ENCODE results near the gene EPS8L3. TPM values are rescaled to one million over a fixed set of nuclear protein-coding genes. Genes with fewer than 3 reads are reported as not detected.

EPS8L3 gene
- total RNA-seq, 1 donor from 2014 or later: not detected

GRCh38 chr1:109739738-109740614 lies 23.7 kb downstream of the EPS8L3 start:
- DNase-seq (ENCODE audit: low read depth): peak; percentile 52

GRCh38 chr1:109733236-109733870 lies 30.4 kb downstream of the EPS8L3 start:
- DNase-seq (ENCODE audit: low read depth): peak; percentile 56

GRCh38 chr1:109732390-109732881 lies 31.3 kb downstream of the EPS8L3 start:
- DNase-seq (ENCODE audit: low read depth): no peak

GRCh38 chr1:109730666-109731065 lies 33.1 kb downstream of the EPS8L3 start:
- DNase-seq (ENCODE audit: low read depth): peak; percentile 68

GRCh38 chr1:109728870-109729269 lies 34.9 kb downstream of the EPS8L3 start:
- no peak for DNase-seq (ENCODE audit: low read depth)

- no peak for DNase-seq (ENCODE audit: low read depth)
Observed at GRCh38 chr1:109726728-109727373, 36.9 kb downstream of the EPS8L3 start.

- no peak for DNase-seq (ENCODE audit: low read depth)
Observed at GRCh38 chr1:109726007-109726406, 37.7 kb downstream of the EPS8L3 start.

GRCh38 chr1:109725510-109725909 lies 38.2 kb downstream of the EPS8L3 start:
- no peak for DNase-seq (ENCODE audit: low read depth)

GRCh38 chr1:109724933-109725332 lies 38.8 kb downstream of the EPS8L3 start:
- no peak for DNase-seq (ENCODE audit: low read depth)

GRCh38 chr1:109722908-109723691 lies 40.6 kb downstream of the EPS8L3 start:
- DNase-seq (ENCODE audit: low read depth): peak; percentile 13

GRCh38 chr1:109721971-109722370 lies 41.8 kb downstream of the EPS8L3 start:
- DNase-seq (ENCODE audit: low read depth): no peak

GRCh38 chr1:109721042-109721441 lies 42.7 kb downstream of the EPS8L3 start:
- DNase-seq (ENCODE audit: low read depth): no peak

- peak; percentile 55 for DNase-seq (ENCODE audit: low read depth)
Observed at GRCh38 chr1:109719337-109719837, 44.3 kb downstream of the EPS8L3 start.

- peak; percentile 62 for DNase-seq (ENCODE audit: low read depth)
Observed at GRCh38 chr1:109718495-109718894, 45.2 kb downstream of the EPS8L3 start.

- DNase-seq (ENCODE audit: low read depth): no peak
Observed at GRCh38 chr1:109717729-109718128, 46.0 kb downstream of the EPS8L3 start.

GRCh38 chr1:109716570-109717090 lies 47.1 kb downstream of the EPS8L3 start:
- no peak for DNase-seq (ENCODE audit: low read depth)

GRCh38 chr1:109716121-109716520 lies 47.6 kb downstream of the EPS8L3 start:
- no peak for DNase-seq (ENCODE audit: low read depth)

- DNase-seq (ENCODE audit: low read depth): peak; percentile 48
Observed at GRCh38 chr1:109714661-109715372, 48.9 kb downstream of the EPS8L3 start.

GRCh38 chr1:109713636-109714035 lies 50.1 kb downstream of the EPS8L3 start:
- no peak for DNase-seq (ENCODE audit: low read depth)

- no peak for DNase-seq (ENCODE audit: low read depth)
Observed at GRCh38 chr1:109712321-109712864, 51.3 kb downstream of the EPS8L3 start.

Data from myocyte (in vitro differentiated cells).